T1000 (cell line): ENCODE measurements around the gene CD99L2.
"Not testable (repeated sequence)": the region's sequence is repeated elsewhere in the genome, so short reads cannot be mapped to it uniquely, and the experiment has no call there.

Experiments
- DNase-seq: peaks from one replicate; lab custom pipeline; 2025; ENCODE audit warnings: mixed read lengths; lab: John Stamatoyannopoulos, UW

Gene CD99L2

DNA sequence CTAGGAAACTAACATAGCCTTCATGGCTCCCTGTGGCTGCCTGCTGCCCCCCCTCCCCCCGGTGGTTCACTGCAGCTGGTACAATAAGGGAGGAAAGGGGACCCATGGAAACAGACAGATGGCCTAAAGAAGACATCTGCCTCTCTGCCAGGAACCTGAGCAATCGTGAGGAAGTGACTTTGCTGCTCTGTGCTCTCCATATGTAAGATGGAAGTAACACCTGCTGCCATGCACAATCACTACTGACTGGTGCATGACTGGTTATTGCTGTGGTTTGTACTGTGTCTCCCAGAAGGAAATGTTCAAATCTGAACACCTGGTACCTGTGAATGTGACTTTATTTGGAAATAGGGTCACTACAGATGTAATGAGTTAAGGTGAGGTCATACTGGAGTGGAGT lies 43.6 kb downstream of the CD99L2 start:
- DNase-seq: no peak

GRCh38 chrX:150849996-150850720 lies 48.3 kb downstream of the CD99L2 start:
- no peak for DNase-seq

- no peak for DNase-seq
Measured at GRCh38 chrX:150849486-150849885, 49.0 kb downstream of the CD99L2 start.

GRCh38 chrX:150848914-150849365 lies 49.5 kb downstream of the CD99L2 start:
- no peak for DNase-seq

- DNase-seq: no peak
Measured at GRCh38 chrX:150847088-150847487, 51.4 kb downstream of the CD99L2 start.

DNA sequence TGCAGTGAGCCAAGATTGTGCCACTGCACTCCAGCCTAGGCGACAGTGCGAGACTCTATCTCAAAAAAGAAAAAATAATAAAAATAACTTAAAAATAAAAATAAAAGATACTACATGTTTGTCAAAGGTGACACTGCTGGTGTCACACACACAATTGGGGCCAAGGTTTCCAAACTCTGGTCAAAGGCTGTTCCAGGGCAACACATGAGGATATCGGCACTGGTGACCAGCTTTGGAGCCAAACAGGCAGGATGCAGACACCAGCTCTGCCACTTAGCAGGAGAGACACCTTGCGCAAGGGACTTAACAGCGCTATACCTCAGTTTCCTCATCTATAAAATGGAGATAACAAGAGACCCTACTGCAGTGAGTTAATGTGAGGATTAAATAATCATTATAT lies 52.3 kb downstream of the CD99L2 start:
- no peak for DNase-seq

GRCh38 chrX:150845091-150845490 lies 53.4 kb downstream of the CD99L2 start:
- no peak for DNase-seq

- DNase-seq: no peak
Measured at GRCh38 chrX:150844016-150844415, 54.5 kb downstream of the CD99L2 start.

DNA sequence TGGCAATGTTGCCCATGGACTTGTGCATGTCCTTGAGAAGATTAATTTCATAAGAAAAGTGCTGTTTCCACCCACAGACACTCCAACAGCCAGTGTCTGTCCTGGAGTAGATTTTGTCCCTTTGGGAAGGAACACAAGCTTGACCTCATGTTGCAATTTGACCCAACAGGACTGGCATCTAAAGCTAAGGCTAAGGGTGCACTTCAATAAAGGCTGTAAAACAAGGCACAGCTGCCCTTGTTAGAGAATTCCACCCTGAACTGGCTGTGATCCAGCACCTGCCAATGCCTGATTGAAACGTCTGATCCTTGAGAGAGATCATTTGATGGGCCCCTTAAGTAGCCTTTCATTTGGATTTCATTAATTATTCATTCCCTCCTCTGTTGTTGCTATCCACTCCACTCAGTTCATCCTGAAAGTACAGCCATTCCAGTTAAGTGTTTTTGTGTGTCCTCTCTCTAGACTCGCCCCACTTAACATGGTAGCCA lies 56.2 kb downstream of the CD99L2 start:
- no peak for DNase-seq

DNA sequence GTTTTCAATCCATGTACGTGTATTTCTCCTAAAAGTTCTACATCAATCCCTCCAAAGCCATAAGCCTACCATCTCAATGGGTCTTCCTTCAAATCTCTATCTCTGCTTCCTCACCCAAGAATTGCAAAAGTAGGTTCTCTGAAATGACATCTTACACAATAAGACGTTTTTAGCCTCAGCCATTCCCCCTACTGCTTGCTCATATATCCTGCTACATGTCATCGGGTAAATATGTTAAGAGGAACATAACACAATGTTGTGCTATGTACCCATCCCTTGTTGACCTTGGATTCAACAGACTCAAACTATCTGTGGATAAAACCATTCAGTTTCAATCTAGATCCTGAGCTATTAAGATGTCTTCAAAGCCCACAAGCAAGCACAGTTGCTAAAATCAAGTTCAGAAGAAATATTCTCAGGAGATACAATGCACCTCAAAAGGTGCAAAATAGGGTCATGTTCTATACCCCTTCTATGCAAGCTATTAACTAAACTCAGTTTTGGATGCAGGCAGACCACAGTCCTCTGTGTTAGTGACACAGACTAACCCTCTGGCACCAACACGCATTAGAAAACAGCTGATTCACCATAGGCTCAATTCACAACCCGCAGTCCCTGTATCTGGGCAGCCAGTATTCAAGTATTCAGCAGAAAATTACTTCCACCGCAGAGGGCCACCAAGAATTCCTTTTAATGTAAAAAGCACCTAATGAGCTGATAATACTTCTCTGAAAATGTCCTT lies 56.8 kb downstream of the CD99L2 start:
- no peak for DNase-seq

DNA sequence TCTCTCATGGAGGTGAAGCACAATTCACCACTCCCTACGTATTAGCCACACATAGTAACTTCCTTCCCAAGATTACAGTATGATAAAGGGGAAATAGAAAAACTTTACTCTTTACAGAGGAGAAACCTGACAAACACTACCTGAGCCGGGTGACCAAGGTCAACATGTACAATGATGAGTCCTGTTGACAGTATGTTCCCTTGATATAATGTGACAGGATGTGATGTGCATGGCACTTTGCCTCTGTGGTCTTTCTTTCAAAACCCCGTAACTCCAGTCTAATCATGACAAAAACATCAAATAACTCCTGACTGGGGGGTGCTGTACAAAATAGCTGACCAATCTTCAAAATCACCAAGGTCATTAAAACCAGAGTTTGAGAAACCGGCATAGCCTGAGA lies 60.6 kb downstream of the CD99L2 start:
- DNase-seq: no peak

DNA sequence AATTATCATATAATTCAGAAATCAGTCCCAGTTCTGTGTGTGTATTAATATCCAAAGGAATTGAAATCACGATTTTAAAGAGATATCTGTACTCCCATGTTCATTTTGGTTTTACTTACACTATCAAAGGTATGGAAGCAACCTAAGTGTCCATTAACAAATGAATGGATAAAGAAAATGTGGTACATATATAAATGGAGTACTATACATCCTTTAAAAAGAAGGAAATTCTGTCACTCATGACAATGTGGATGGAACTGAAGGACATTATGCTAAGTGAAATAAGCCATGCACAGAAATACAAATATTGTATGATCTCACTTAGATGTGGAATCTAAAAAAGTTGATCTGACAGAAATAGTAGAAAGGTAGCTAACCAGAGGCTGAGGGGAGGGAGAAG lies 63.8 kb downstream of the CD99L2 start:
- no peak for DNase-seq

DNA sequence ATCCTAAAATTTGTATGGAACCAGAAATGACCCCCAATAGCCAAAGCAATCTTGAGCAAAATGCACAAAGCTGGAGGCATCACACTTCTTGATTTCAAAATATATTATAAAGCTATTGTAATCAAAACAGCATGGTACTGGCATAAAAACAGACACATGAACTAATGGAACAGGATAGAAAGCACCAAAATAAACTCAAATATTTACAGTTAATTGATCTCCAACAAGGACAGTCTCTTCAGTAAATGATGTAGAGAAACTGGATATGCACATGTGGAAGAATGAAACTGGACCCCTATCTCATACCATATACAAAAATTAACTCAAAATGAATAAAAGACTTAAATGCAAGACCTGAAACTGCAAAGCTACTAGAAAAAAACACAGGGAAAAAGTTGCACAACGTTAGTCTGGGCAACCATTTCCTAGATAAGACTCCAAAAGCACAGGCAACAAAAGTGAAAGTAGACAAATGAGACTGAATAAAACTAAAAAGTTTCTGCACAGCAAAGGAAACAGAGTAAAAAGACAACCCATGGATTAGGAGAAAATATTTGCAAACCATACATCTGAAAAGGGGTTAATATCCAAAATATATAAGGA lies 64.9 kb downstream of the CD99L2 start:
- no peak for DNase-seq

- DNase-seq: no peak
Measured at GRCh38 chrX:150831863-150832262, 66.6 kb downstream of the CD99L2 start.

DNA sequence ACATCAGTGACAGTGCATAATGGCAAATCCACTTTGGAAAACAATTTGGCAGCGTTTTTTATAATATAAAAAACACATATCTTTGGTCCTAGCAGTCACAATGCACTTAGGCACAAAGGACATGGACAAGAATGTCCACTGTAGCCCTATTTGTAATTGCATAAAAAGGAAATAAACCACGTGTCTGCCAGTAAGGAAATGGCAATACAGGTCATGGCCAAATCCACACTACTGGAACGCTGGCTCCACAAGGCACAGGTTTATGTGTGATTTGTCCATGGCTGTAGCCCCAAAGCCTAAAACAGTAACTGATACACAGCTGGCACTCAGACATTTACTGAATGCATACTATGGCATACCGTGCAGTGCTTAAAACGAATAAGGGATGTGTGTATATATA lies 69.7 kb downstream of the CD99L2 start:
- no peak for DNase-seq

- DNase-seq: not testable (repeated sequence)
Measured at GRCh38 chrX:150824352-150824751, 74.1 kb downstream of the CD99L2 start.

DNA sequence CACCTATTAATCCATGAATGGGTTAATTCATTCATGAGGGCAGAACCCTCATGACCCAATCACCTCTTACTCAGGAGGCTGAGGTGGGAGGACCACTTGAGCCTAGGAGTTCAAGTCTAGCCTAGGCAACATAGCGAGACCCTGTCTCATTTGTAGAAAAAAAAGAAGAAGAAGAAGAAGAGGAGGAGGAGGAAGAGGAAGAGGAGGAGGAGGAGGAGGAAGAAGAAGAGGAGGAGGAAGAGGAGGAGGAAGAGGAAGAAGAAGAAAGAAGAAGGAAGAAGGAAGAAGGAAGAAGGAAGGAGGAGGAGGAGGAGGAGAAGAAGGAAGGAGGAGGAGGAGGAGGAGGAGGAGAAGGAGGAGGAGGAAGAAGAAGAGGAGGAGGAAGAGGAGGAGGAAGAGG lies 74.6 kb downstream of the CD99L2 start:
- DNase-seq: not testable (repeated sequence)

DNA sequence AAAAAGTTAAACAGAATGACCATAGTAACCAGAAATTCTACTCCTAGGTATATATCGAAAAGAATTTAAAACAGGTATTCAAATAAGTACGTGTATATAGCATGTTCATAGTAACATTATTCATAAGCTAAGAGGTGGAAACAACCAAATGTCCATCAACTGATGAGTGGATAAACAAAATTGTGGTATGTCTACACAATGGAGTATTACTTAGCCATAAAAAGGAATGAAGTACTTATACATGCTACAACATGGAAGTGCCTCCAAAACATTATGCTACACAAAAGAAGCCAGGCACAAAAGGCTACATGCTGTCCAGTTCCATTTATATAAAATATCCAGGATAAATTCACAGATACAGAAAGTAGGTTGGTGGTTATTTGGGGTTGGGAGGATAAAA lies 76.5 kb downstream of the CD99L2 start:
- DNase-seq: no peak

DNA sequence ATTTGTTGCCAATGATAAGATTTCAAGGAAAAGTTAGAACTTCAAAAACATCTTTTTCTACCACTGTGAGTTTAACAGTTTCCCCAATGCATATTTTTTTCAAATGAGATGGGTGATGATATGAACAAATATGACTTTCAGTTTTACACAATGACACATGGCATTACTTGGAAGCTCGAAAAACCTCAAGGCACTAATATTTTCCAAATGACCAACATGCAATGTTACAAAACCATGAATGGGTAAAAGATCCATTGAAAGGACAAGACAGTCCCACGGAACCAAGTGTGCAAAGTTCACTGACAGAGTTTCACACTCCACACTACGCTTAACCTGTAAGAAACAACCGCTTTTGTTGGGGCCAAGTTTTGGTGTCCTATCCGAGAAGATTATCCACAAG lies 84.5 kb downstream of the CD99L2 start:
- DNase-seq: no peak

GRCh38 chrX:150806827-150807226 lies 91.6 kb downstream of the CD99L2 start:
- no peak for DNase-seq

DNA sequence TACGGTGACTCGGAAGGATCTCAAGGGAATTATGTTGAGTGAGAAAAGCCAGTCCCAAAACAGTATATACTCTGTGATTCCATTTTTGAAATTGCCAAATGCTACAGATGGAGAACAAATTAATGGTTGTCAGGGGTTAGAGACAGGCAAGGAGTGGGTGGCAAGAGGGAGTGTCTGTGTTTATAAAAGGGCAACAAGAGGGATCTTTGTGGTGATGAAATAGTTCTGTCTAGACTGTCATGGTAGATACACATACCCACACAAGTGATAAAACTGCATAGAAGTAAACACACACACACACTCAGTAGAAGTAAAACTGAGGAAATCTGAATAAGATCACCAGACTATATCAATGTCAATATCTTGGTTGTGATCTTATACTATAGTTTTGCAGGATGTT lies 92.7 kb downstream of the CD99L2 start:
- no peak for DNase-seq

- no peak for DNase-seq
Measured at GRCh38 chrX:150792949-150793527, 105.4 kb downstream of the CD99L2 start.

- DNase-seq: no peak
Measured at GRCh38 chrX:150790021-150790420, 108.4 kb downstream of the CD99L2 start.
